Adipocyte (in vitro differentiated cells): Measurements from ENCODE around the gene SLAMF9.
"Not testable (repeated sequence)": the region's sequence is repeated elsewhere in the genome, so short reads cannot be mapped to it uniquely, and the experiment has no call there.

Experiments used
- DNase-seq: peaks from one replicate; pipeline ENCODE4 v3.0.0-alpha.2; 2015; ENCODE audit warnings: low read depth
- H3K27me3 ChIP-seq: replicated peaks from 2 replicates; pipeline ENCODE4 v1.7.0; 2013; ENCODE audit warnings: mild to moderate bottlenecking, low read length, moderate library complexity; ENCODE audit not compliant: control insufficient read depth, insufficient read depth
- H3K36me3 ChIP-seq: 2 replicates; pipeline ENCODE4 v1.7.0; 2013; ENCODE audit warnings: low read length, mild to moderate bottlenecking, moderate library complexity; ENCODE audit not compliant: control insufficient read depth, insufficient read depth, severe bottlenecking
- H3K4me1 ChIP-seq: 2 replicates; pipeline ENCODE4 v1.7.0; 2013; ENCODE audit warnings: mild to moderate bottlenecking, low read length, moderate library complexity; ENCODE audit not compliant: control insufficient read depth, insufficient read depth
- H3K4me3 ChIP-seq: 2 replicates; pipeline ENCODE4 v1.7.0; 2013; ENCODE audit warnings: mild to moderate bottlenecking, low read length, moderate library complexity
- H3K9ac ChIP-seq: 2 replicates; pipeline ENCODE4 v1.7.0; 2013; ENCODE audit warnings: mild to moderate bottlenecking, low read length, moderate library complexity
- H3K9me3 ChIP-seq: 2 replicates; pipeline ENCODE4 v1.7.0; 2013; ENCODE audit warnings: mild to moderate bottlenecking, low read length, moderate library complexity; ENCODE audit not compliant: control insufficient read depth

Gene SLAMF9

GRCh38 chr1:159915571-159916241, 38.3 kb downstream of the SLAMF9 start:
- Histone ChIP-seq H3K4me3 (no peak overlapping the region), H3K36me3 (peaks cover 30% of the 10 kb centered on the region), H3K9me3 (no peaks in the 10 kb centered on the region), H3K9ac (no peak overlapping the region), H3K4me1 (peaks cover 21% of the 10 kb centered on the region), H3K27me3 (no peaks in the 10 kb centered on the region)
- no peak for DNase-seq

GRCh38 chr1:159914252-159915018, 39.6 kb downstream of the SLAMF9 start:
- no peak overlapping the region for H3K4me3 ChIP-seq
- no peaks in the 10 kb centered on the region for H3K27me3 ChIP-seq
- H3K9ac ChIP-seq = no peak overlapping the region
- DNase-seq = no peak
- peaks cover 21% of the 10 kb centered on the region for H3K4me1 ChIP-seq
- peaks cover 22% of the 10 kb centered on the region for H3K36me3 ChIP-seq
- no peaks in the 10 kb centered on the region for H3K9me3 ChIP-seq

- DNase-seq = no peak
- peaks cover 21% of the 10 kb centered on the region for H3K4me1 ChIP-seq
- no peak overlapping the region for H3K9ac ChIP-seq
- H3K9me3 ChIP-seq = no peaks in the 10 kb centered on the region
- H3K4me3 ChIP-seq = no peak overlapping the region
- H3K27me3 ChIP-seq = no peaks in the 10 kb centered on the region
- H3K36me3 ChIP-seq = peaks cover 14% of the 10 kb centered on the region
Observed at GRCh38 chr1:159913451-159914192, 40.4 kb downstream of the SLAMF9 start.

- no peak overlapping the region for H3K4me3 ChIP-seq
- H3K36me3 ChIP-seq = no peaks in the 10 kb centered on the region
- H3K9ac ChIP-seq = no peak overlapping the region
- DNase-seq = no peak
- no peaks in the 10 kb centered on the region for H3K27me3 ChIP-seq
- H3K9me3 ChIP-seq = no peaks in the 10 kb centered on the region
- peaks cover 6% of the 10 kb centered on the region for H3K4me1 ChIP-seq
Observed at GRCh38 chr1:159911326-159912070, 42.5 kb downstream of the SLAMF9 start.

GRCh38 chr1:159908031-159908940, 45.8 kb downstream of the SLAMF9 start:
- no peak for DNase-seq
- no peaks in the 10 kb centered on the region for H3K4me1 ChIP-seq
- H3K4me3 ChIP-seq = no peak overlapping the region
- no peaks in the 10 kb centered on the region for H3K27me3 ChIP-seq
- no peaks in the 10 kb centered on the region for H3K36me3 ChIP-seq
- H3K9me3 ChIP-seq = no peaks in the 10 kb centered on the region
- no peak overlapping the region for H3K9ac ChIP-seq

GRCh38 chr1:159906960-159907359, 47.1 kb downstream of the SLAMF9 start:
- no peaks in the 10 kb centered on the region for H3K36me3 ChIP-seq
- no peaks in the 10 kb centered on the region for H3K9me3 ChIP-seq
- no peaks in the 10 kb centered on the region for H3K27me3 ChIP-seq
- no peak overlapping the region for H3K4me3 ChIP-seq
- no peak overlapping the region for H3K9ac ChIP-seq
- no peak for DNase-seq
- H3K4me1 ChIP-seq = no peaks in the 10 kb centered on the region

GRCh38 chr1:159904036-159904435, 50.0 kb downstream of the SLAMF9 start:
- H3K4me3 ChIP-seq, H3K9ac ChIP-seq, H3K9me3 ChIP-seq, H3K36me3 ChIP-seq, H3K27me3 ChIP-seq, DNase-seq: not testable (repeated sequence)
- H3K4me1 ChIP-seq = peaks cover 11% of the 10 kb centered on the region

GRCh38 chr1:159902541-159902940, 51.5 kb downstream of the SLAMF9 start:
- Histone ChIP-seq H3K36me3 (no peaks in the 10 kb centered on the region), H3K9ac (no peak overlapping the region), H3K27me3 (no peaks in the 10 kb centered on the region), H3K4me1 (peaks cover 11% of the 10 kb centered on the region), H3K9me3 (no peaks in the 10 kb centered on the region), H3K4me3 (no peak overlapping the region)
- no peak for DNase-seq
